ENCODE measurements around the gene KIF4A.
"Not testable (repeated sequence)": the region's sequence is repeated elsewhere in the genome, so short reads cannot be mapped to it uniquely, and the experiment has no call there.

KIF4A gene

DNA sequence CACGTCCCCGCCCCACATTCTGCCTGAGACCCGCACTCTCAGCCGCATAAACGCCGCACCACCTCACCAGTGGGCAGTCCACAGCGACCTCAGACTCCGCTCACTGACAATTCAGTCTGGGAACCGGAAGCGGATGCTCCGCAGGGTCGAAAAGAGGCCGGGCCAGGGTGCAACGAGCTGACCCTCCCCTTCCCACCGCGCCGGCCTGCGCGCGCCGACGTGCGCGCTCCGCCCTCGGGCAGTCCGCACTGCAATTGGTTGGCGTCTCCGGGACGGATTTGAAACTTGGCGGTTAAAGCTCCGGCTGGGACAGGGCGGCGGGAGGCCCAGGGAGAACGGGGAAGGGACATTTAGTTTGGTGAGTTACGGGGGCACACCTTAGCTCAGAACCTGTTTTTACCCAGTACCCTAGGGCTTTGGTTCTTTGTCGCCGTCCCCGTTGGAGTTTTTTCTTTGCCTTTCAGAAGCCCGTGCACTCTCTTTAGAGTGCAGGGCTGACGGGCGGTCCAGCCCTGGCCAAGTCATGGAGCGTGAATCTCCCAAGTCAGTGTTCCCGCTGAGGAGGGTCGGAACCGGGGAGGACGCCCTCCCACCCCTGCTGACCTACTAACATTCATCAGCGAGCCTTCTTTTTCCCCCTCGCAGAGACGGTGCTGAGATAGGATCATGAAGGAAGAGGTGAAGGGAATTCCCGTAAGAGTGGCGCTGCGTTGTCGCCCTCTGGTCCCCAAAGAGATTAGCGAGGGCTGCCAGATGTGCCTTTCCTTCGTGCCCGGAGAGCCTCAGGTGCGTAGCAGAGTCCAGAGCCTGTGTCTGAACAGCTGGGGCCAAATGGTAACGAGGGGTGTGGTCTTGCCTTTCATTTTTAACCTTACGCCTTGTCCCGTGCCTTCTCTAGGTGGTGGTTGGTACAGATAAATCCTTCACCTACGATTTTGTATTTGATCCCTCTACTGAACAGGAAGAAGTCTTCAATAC is at the start of gene KIF4A, which contains the start of gene PDZD11:
Gene KIF4A (plus strand): TSS at position 312 of the 978 bp plus-strand sequence. CDS start 355 bp downstream, at position 667.
Gene PDZD11 (minus strand): TSS at position 135 of the 978 bp plus-strand sequence. CDS start 586 bp downstream, outside the sequence.
- no peak for TF ChIP-seq ZNF274 (IDR thresholded peaks at IDR 0.05; ENCODE audit: low read depth, low read length)
- peak within 1 kb of the TSS; percentile 61 for H3K4me3 ChIP-seq (ENCODE audit: low read length)

GRCh38 chrX:70240751-70241150 is 49.2 kb upstream of the KIF4A start:
- no peak overlapping the region for H3K4me3 ChIP-seq (ENCODE audit: low read length)
- TF ChIP-seq ZNF274 (IDR thresholded peaks at IDR 0.05; ENCODE audit: low read depth, low read length), result no peak

- H3K4me3 ChIP-seq (ENCODE audit: low read length), result no peak overlapping the region
- TF ChIP-seq ZNF274 (IDR thresholded peaks at IDR 0.05; ENCODE audit: low read depth, low read length), result no peak
Measured at GRCh38 chrX:70241501-70241900, 48.4 kb upstream of the KIF4A start.

- H3K4me3 ChIP-seq (ENCODE audit: low read length), result not testable (repeated sequence)
Measured at GRCh38 chrX:70243601-70244000, 46.3 kb upstream of the KIF4A start.

DNA sequence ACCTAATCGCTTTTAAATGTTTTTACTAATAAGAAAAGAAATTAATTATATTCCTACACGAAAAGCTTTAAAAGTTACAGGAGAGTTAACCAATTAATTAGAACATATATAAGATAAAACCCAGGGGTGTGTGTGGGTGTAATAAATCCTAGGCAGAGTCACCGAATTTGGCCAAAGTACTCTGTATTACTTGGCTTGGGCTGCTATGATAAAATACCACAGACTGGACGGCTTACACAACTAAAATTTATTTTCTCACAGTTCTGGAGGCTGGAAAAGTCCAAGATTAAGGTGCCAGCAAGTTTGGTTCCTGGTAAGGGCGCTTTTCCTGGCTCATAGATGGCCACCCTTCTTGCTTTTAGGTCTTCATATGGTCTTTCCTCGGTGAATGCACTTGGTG is 45.0 kb upstream of the KIF4A start:
- no peak for TF ChIP-seq ZNF274 (IDR thresholded peaks at IDR 0.05; ENCODE audit: low read depth, low read length)
- no peak overlapping the region for H3K4me3 ChIP-seq (ENCODE audit: low read length)

- no peak overlapping the region for H3K4me3 ChIP-seq (ENCODE audit: low read length)
- no peak for TF ChIP-seq ZNF274 (IDR thresholded peaks at IDR 0.05; ENCODE audit: low read depth, low read length)
Measured at GRCh38 chrX:70247252-70247651, 42.7 kb upstream of the KIF4A start.

DNA sequence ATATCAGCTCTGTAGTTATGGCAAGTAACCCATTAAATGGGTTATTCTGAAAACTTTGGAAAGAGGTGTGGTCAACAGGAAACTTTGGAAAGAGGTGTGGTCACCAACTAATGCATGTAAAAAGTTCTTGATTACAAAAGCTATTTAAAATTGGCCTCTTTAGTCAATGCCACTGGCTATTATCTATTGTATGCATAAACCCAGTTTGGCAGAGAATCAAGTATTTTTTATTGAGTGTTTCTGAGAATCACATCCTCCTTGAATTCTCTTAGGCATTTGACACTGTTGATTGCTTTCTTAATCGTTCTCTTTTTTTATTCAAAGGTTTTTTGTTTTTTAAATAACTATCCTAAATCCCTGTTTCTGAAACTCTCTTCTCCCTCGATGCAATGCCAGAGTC is 37.4 kb upstream of the KIF4A start:
- TF ChIP-seq ZNF274 (IDR thresholded peaks at IDR 0.05; ENCODE audit: low read depth, low read length), result no peak
- H3K4me3 ChIP-seq (ENCODE audit: low read length), result no peak overlapping the region

DNA sequence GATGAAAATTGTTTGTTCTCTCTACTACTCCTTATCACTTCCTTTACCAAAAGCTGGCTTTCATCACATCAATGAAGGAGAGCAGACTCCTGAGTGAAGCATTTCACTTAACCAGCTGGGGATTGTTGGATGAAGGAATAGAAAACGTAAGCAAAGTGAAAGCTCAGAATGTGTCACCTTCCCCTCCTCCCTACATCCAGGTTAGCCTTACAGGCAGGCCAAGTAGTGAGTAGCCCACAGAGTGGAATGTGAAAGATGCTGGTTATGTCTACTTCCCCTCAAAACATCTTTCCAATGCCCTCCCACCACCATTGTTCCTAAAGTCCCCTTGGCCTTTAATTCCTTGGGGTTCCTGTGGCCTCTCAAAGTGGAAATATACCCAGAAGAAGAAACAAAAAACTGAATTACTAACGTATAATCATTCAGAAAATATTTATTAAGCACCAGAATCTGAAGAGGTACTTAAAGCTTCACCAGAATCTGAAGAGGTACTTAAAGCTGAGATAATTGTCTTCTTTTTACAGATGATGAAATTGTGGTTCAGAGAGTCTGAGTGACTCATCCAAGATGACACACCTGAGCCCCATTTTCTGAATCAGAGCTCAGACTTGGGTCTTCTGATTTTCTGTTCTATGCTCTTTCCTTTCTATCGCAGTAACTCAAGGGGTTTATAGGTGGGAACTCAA is 36.4 kb upstream of the KIF4A start:
- no peak overlapping the region for H3K4me3 ChIP-seq (ENCODE audit: low read length)
- TF ChIP-seq ZNF274 (IDR thresholded peaks at IDR 0.05; ENCODE audit: low read depth, low read length), result no peak

DNA sequence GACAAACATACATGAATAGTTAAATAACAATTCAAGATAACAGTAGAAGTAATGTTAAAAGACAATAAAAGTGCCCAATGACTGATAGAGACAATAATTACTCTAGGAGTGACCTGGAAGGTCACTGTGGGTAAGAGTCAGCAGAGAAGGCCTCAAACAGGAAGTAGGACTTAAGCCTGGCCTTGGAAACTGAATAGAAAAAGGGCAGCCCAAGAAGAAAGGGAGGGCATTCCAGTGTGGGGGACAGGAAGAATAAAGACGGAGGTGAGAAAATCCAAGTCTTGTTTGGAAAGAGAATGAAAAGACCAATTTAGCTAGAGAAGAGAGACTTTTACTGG is 35.9 kb upstream of the KIF4A start:
- TF ChIP-seq ZNF274 (IDR thresholded peaks at IDR 0.05; ENCODE audit: low read depth, low read length), result no peak
- no peak overlapping the region for H3K4me3 ChIP-seq (ENCODE audit: low read length)

DNA sequence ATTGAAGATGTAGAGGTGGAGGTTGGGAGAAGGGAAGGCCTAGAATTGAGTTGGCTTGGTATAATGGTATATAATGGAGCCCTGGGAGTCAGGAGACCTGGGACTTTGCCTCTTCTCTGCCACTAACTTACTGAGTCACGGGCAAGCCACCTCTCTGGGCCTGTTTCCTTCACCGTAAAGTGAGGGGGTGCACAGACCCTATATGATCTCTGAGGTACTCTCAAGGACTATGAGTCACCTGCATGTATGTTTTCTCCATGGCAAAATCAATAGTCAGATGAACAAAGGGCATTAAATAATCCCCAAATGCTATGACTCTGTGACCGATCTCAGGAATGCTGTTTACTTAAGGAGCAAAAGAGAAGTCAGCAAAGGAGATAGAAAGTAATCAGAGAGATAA is 35.0 kb upstream of the KIF4A start:
- H3K4me3 ChIP-seq (ENCODE audit: low read length), result no peak overlapping the region
- no peak for TF ChIP-seq ZNF274 (IDR thresholded peaks at IDR 0.05; ENCODE audit: low read depth, low read length)

DNA sequence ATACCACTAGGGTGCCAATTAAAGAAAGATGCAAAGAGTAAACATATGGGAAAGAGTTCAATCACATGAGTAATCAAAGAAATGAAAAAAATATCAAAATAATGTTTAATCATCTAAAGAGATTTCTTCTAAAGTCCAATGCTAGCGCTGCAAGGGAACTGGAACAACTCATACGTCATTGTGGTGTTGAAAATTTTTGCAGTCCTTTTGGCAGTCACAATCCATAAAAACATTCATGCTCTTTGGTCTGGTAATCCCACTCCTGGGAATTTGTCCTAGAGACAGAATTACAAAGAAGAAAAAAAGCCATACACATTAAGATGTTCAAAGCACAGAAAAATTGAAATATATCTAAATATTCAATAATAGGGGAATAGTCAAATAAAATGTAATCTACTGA is 34.5 kb upstream of the KIF4A start:
- no peak overlapping the region for H3K4me3 ChIP-seq (ENCODE audit: low read length)
- TF ChIP-seq ZNF274 (IDR thresholded peaks at IDR 0.05; ENCODE audit: low read depth, low read length), result no peak

DNA sequence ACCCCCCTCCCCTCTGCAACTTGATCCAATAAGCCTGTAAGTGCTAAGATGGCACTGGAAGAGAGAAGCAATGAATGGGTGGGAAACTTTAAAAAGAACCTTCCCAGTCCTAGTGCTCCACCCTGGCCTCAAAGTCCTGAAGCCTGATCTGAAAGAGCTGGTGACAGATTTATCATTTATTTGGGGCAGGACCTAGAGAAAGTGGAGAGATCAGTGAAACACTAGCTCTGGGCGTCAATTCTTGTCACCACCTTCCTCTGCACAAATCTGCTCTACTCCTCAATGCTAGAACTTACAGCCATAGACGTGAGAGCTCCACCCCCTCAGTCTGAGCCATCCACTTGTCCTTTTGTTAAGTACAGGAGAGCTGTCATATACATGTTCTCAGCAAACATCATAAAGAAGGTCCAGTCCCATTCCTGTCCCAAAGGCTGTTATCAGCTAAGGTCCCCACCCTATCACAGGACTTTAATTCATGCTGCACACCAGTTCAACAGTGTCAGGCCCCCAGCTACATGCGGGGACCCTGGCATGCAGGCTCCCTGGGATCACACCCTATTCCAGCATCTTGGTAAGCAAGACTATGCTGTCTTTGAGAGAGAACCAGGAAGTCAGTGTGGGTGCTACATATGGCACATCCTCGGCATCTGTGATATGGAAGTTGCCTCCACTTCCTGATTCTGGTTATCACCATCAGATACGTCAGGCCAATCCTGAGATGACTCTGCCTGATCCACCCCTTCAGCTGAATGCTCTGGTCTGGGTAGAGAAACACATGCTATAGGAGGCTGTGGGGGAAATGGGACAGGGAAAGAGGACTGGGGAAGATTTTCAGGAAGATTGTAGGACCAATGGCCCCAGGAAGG is 32.2 kb upstream of the KIF4A start:
- TF ChIP-seq ZNF274 (IDR thresholded peaks at IDR 0.05; ENCODE audit: low read depth, low read length), result no peak
- H3K4me3 ChIP-seq (ENCODE audit: low read length), result no peak overlapping the region

DNA sequence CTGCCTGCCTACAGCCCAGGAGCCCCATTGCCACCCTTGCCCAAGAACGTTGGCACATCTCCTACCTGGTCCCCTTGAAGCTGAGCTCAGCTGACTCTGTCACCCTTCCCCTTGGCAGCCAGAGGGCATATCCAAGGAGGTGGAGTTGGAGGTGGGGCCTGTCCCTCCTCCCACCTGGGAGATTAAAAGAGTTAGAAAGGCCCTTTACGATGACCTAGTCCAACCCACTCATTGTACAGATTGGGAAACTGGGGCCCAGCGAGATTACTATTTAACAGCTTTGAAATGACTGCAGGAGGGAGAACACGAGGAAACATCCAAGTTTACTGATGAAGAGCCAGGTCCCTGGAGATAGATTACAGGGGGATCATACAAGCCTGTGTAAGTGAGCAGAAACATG is 29.8 kb upstream of the KIF4A start, which contains the start of gene P2RY4:
Gene P2RY4 (minus strand): TSS at position 101 of the 400 bp plus-strand sequence. CDS start 580 bp downstream, outside the sequence.
- TF ChIP-seq ZNF274 (IDR thresholded peaks at IDR 0.05; ENCODE audit: low read depth, low read length), result no peak
- H3K4me3 ChIP-seq (ENCODE audit: low read length), result no peak within 1 kb of the TSS

- no peak overlapping the region for H3K4me3 ChIP-seq (ENCODE audit: low read length)
- no peak for TF ChIP-seq ZNF274 (IDR thresholded peaks at IDR 0.05; ENCODE audit: low read depth, low read length)
Measured at GRCh38 chrX:70262952-70263567, 26.8 kb upstream of the KIF4A start.

Data from GM08714 (cell line).